HepG2 (cell line): ENCODE data around the gene IKZF4. TPM values are rescaled to one million over a fixed set of nuclear protein-coding genes. Genes with fewer than 3 reads are reported as not detected.

Experiments used
- ATF7-NPFF ChIP-seq: sonication (generic); formaldehyde crosslinking; IDR thresholded peaks from 2 replicates; pipeline ENCODE4 v1.8.1; 2023; ENCODE audit warnings: mild to moderate bottlenecking, low read depth, missing genetic modification reagents, moderate library complexity
- EZH2 ChIP-seq: conservative IDR thresholded peaks from 2 replicates; pipeline ENCODE4 v1.6.1; 2012; ENCODE audit warnings: mild to moderate bottlenecking, low read depth, low read length, moderate library complexity
- GATA4 ChIP-seq: sonication (generic); IDR thresholded peaks from 2 replicates; pipeline ENCODE4 v1.6.1; 2016; ENCODE audit warnings: antibody characterized with exemption, low read depth, borderline replicate concordance
- IRF2 ChIP-seq: IDR thresholded peaks from 2 replicates; pipeline ENCODE4 v1.6.1; 2018; ENCODE audit warnings: missing genetic modification reagents, missing compliant biosample characterization
- KDM3A ChIP-seq: IDR thresholded peaks from 2 replicates; pipeline ENCODE4 v1.6.1; 2018; ENCODE audit warnings: low read depth, missing compliant biosample characterization
- MYNN ChIP-seq: sonication (generic); formaldehyde crosslinking; IDR thresholded peaks from 2 replicates; pipeline ENCODE4 v1.4.0; 2020; ENCODE audit warnings: mild to moderate bottlenecking, low read depth, missing genetic modification reagents
- NCOA5 ChIP-seq: sonication (generic); formaldehyde crosslinking; IDR thresholded peaks from 2 replicates; pipeline ENCODE4 v1.4.0; 2020; ENCODE audit warnings: missing genetic modification reagents
- PRDM10 ChIP-seq: sonication (generic); formaldehyde crosslinking; IDR thresholded peaks from 2 replicates; pipeline ENCODE4 v1.4.0; 2020; ENCODE audit warnings: low read depth, missing genetic modification reagents
- RBM39 ChIP-seq: fragments of 200-400 bp; formaldehyde crosslinking; IDR thresholded peaks from one replicate; pipeline ENCODE4 v1.6.1; 2018; ENCODE audit warnings: antibody characterized with exemption, mild to moderate bottlenecking, low read depth, low read length; ENCODE audit not compliant: poor library complexity, severe bottlenecking
- RERE ChIP-seq: IDR thresholded peaks from 2 replicates; pipeline ENCODE4 v1.6.1; 2016; ENCODE audit warnings: low read depth, missing genetic modification reagents, missing compliant biosample characterization
- SIN3A ChIP-seq: IDR thresholded peaks from 2 replicates; pipeline ENCODE4 v1.6.1; 2011; ENCODE audit warnings: low read depth, mild to moderate bottlenecking, control low read depth, low read length, borderline replicate concordance
- TARDBP ChIP-seq: sonication (generic); formaldehyde crosslinking; IDR thresholded peaks from 2 replicates; pipeline ENCODE4 v1.8.0; 2022; ENCODE audit warnings: mild to moderate bottlenecking, missing genetic modification reagents
- TBL1XR1 ChIP-seq: fragments of 150-350 bp; IDR thresholded peaks from 2 replicates; pipeline ENCODE4 v1.6.1; 2014; ENCODE audit warnings: borderline replicate concordance, low read length; ENCODE audit not compliant: partially characterized antibody
- TSC22D2 ChIP-seq: sonication (generic); formaldehyde crosslinking; IDR thresholded peaks from 2 replicates; pipeline ENCODE4 v1.5.1; 2020; ENCODE audit warnings: missing genetic modification reagents, mild to moderate bottlenecking, borderline replicate concordance
- U2AF1 ChIP-seq: fragments of 200-400 bp; formaldehyde crosslinking; optimal IDR thresholded peaks from 2 replicates; pipeline ENCODE3; 2017; ENCODE audit warnings: mild to moderate bottlenecking, low read depth, low read length
- ZBTB21 ChIP-seq: sonication (generic); formaldehyde crosslinking; IDR thresholded peaks from 2 replicates; pipeline ENCODE4 v1.4.0; 2020; ENCODE audit warnings: missing genetic modification reagents
- ZNF124 ChIP-seq: sonication (generic); formaldehyde crosslinking; IDR thresholded peaks from 2 replicates; pipeline ENCODE4 v1.4.0; 2020; ENCODE audit warnings: missing genetic modification reagents
- ZNF570 ChIP-seq: sonication (generic); formaldehyde crosslinking; IDR thresholded peaks from 2 replicates; pipeline ENCODE4 v1.4.0; 2020; ENCODE audit warnings: mild to moderate bottlenecking, missing genetic modification reagents, borderline replicate concordance
- ZNF766 ChIP-seq: sonication (generic); formaldehyde crosslinking; IDR thresholded peaks from 2 replicates; pipeline ENCODE4 v1.5.0; 2020; ENCODE audit warnings: missing genetic modification reagents, borderline replicate concordance
- ZNF772 ChIP-seq: sonication (generic); formaldehyde crosslinking; IDR thresholded peaks from 2 replicates; pipeline ENCODE4 v1.5.0; 2020; ENCODE audit warnings: mild to moderate bottlenecking, missing genetic modification reagents
- polyA plus RNA-seq, 8 experiments: library from polyadenylated mRNA; depleted of rRNA in 3 of 8; stranded (reverse) in 7 of 8; unstranded in 1 of 8; fragments of >200 nt; fragmentation: Illumina TruSeq in 4 of 8; extraction: Trizol in 4 of 8; gene quantifications; 2 replicates each; pipeline versions ENCODE4 v1.2.1 to v1.2.3, GENCODE V29; 2011 to 2016; ENCODE audit warnings: low read depth in 4 of 8, missing spikeins in 1 of 8, mixed read lengths in 1 of 8; ENCODE audit not compliant: insufficient read depth in 1 of 8
- total RNA-seq, 5 experiments: library from RNA; depleted of rRNA; stranded (reverse); fragments of >200 nt; fragmentation: Illumina TruSeq; extraction: Trizol; gene quantifications; 2 replicates each; pipeline ENCODE4 v1.2.3, GENCODE V29; 2016; ENCODE audit warnings: low read depth in 1 of 5

The IKZF4 gene
- total and polyA plus RNA-seq, 2 of the 13 experiments (the other 11 are each of a cell fraction or from before 2014, with no cell fraction given) = 0.58 to 2.2 TPM

- no peak for TF ChIP-seq RBM39
- no peak for TF ChIP-seq EZH2
- peak; percentile 90 for TF ChIP-seq IRF2
- TF ChIP-seq U2AF1 = peak; percentile 11
- peak; percentile 50 for TF ChIP-seq ZBTB21 (CRISPR knock-in tag)
- 0 out of 2 replicates have a peak, but pooled peaks have one; percentile 76 for TF ChIP-seq SIN3A
- peak; percentile 92; the same call in 1 of the 2 replicates for TF ChIP-seq MYNN (CRISPR knock-in tag)
- TF ChIP-seq TBL1XR1 = peak; percentile 66
- TF ChIP-seq RERE (CRISPR knock-in tag) = peak; percentile 66; the same call in 1 of the 2 replicates
- TF ChIP-seq ZNF766 (CRISPR knock-in tag) = no peak
- TF ChIP-seq ATF7-NPFF (CRISPR knock-in tag) = peak; percentile 36; the same call in 1 of the 2 replicates
- peak; percentile 87 for TF ChIP-seq TARDBP (CRISPR knock-in tag)
- no peak for TF ChIP-seq ZNF570 (CRISPR knock-in tag)
- TF ChIP-seq KDM3A (CRISPR knock-in tag) = peak; percentile 74
- TF ChIP-seq GATA4 = peak; percentile 38; the same call in 1 of the 2 replicates
- peak; percentile 82 for TF ChIP-seq ZNF772 (CRISPR knock-in tag)
- TF ChIP-seq TSC22D2 (CRISPR knock-in tag) = peak; percentile 94
- no peak for TF ChIP-seq NCOA5
- TF ChIP-seq ZNF124 (CRISPR knock-in tag) = peak; percentile 97
- TF ChIP-seq PRDM10 = peak; percentile 48; the same call in 1 of the 2 replicates
Measured at GRCh38 chr12:56041552-56042429, 20.9 kb downstream of the IKZF4 start, which contains the start of gene RPS26 (continued).
